SK-N-SH (cell line): Measurements from ENCODE around the gene GRAMD1B. TPM values are rescaled to one million over a fixed set of nuclear protein-coding genes. Genes with fewer than 3 reads are reported as not detected.

Source experiments
- CTCF ChIA-PET: fragments of 300-600, 350-600 bp; formaldehyde crosslinking; extraction: SDS; loops from one replicate; lab custom pipeline; 2021; lab: Yijun Ruan, JAX
- POLR2A ChIA-PET: fragments of 350-600 bp; sonication (Branson Sonifier 250); formaldehyde crosslinking; extraction: SDS; loops from one replicate; lab custom pipeline; 2020; ENCODE audit warnings: antibody characterized with exemption, inconsistent platforms; lab: Yijun Ruan, JAX
- DNase-seq: peaks from one replicate; pipeline ENCODE4 v3.0.0; 2012
- H2AFZ ChIP-seq: fragments of 200-600 bp; sonication (generic); 2 replicates; pipeline ENCODE4 v1.8.1; 2016; ENCODE audit warnings: antibody characterized with exemption, mild to moderate bottlenecking, low read depth
- H3F3A ChIP-seq: fragments of 200-600 bp; sonication (generic); replicated peaks from 2 replicates; pipeline ENCODE3; 2016; ENCODE audit warnings: antibody characterized with exemption, mild to moderate bottlenecking; ENCODE audit not compliant: insufficient read depth
- H3K27ac ChIP-seq, 2 experiments: fragments of 200-500 bp in 1 of 2; fragments of 200-600 bp in 1 of 2; sonication (Bioruptor generic) in 1 of 2; sonication (generic), shearing (Covaris generic) in 1 of 2; 2 replicates each; pipeline versions ENCODE4 v1.5.1 to v1.6.1; 2014 to 2016; ENCODE audit warnings: low read depth in 2 of 2, inconsistent platforms in 1 of 2, low read length in 1 of 2, mild to moderate bottlenecking in 1 of 2, mixed read lengths in 1 of 2
- H3K27me3 ChIP-seq: fragments of 200-600 bp; sonication (generic), shearing (Covaris generic); 2 replicates; pipeline ENCODE4 v1.6.1; 2016; ENCODE audit warnings: mixed run types; ENCODE audit not compliant: insufficient read depth
- H3K36me3 ChIP-seq, 2 experiments: fragments of 200-500 bp in 1 of 2; fragments of 200-600 bp in 1 of 2; sonication (Bioruptor generic) in 1 of 2; sonication (generic) in 1 of 2; replicated peaks in 1 of 2; 2 replicates each; pipeline versions ENCODE3 to v1.5.1; 2014 to 2016; ENCODE audit warnings: low read length in 1 of 2, mild to moderate bottlenecking in 1 of 2; ENCODE audit not compliant: insufficient read depth in 2 of 2, control insufficient read depth in 1 of 2
- H3K4me1 ChIP-seq, 2 experiments: fragments of 200-500 bp in 1 of 2; fragments of 200-600 bp in 1 of 2; sonication (Bioruptor generic) in 1 of 2; sonication (generic), shearing (Covaris generic) in 1 of 2; 2 replicates each; pipeline versions ENCODE4 v1.5.1 to v1.6.1; 2014 to 2016; ENCODE audit warnings: low read depth in 1 of 2, low read length in 1 of 2, mixed run types in 1 of 2; ENCODE audit not compliant: insufficient read depth in 2 of 2, control insufficient read depth in 1 of 2
- H3K4me2 ChIP-seq: fragments of 200-600 bp; sonication (generic), shearing (Covaris generic); 2 replicates; pipeline ENCODE4 v1.6.1; 2017; ENCODE audit warnings: mixed run types
- H3K4me3 ChIP-seq, 2 experiments: fragments of 200-500 bp in 1 of 2; fragments of 200-600 bp in 1 of 2; sonication (Bioruptor generic) in 1 of 2; sonication (generic), shearing (Covaris generic) in 1 of 2; 2 replicates each; pipeline versions ENCODE4 v1.5.1 to v1.8.1; 2014 to 2016; ENCODE audit warnings: low read depth in 2 of 2, inconsistent platforms in 1 of 2, low read length in 1 of 2, mild to moderate bottlenecking in 1 of 2, mixed read lengths in 1 of 2, moderate library complexity in 1 of 2
- H3K79me2 ChIP-seq: fragments of 200-600 bp; sonication (generic); 2 replicates; pipeline ENCODE4 v1.8.1; 2017; ENCODE audit warnings: mild to moderate bottlenecking; ENCODE audit not compliant: insufficient read depth
- H3K9ac ChIP-seq: fragments of 200-600 bp; sonication (generic); 2 replicates; pipeline ENCODE4 v1.6.1; 2017; ENCODE audit warnings: mixed run types
- H3K9me2 ChIP-seq: fragments of 200-600 bp; sonication (generic); 2 replicates; pipeline ENCODE4 v1.6.1; 2017; ENCODE audit warnings: mixed run types
- H3K9me3 ChIP-seq: fragments of 200-600 bp; sonication (generic); 2 replicates; pipeline ENCODE4 v1.6.1; 2017; ENCODE audit warnings: mixed run types, mild to moderate bottlenecking, moderate library complexity
- H4K20me1 ChIP-seq: fragments of 200-600 bp; sonication (generic); 2 replicates; pipeline ENCODE4 v1.6.1; 2017; ENCODE audit warnings: mild to moderate bottlenecking, mixed run types; ENCODE audit not compliant: insufficient read depth
- CHD2 ChIP-seq: fragments of 150-350 bp; IDR thresholded peaks from 2 replicates; pipeline ENCODE4 v1.6.1; 2018; ENCODE audit warnings: low read length; ENCODE audit not compliant: partially characterized antibody
- CTCF ChIP-seq: fragments of 200-600 bp; sonication (generic); IDR thresholded peaks from 2 replicates; pipeline ENCODE4 v1.6.1; 2017; ENCODE audit warnings: antibody characterized with exemption, mild to moderate bottlenecking, moderate library complexity
- EP300 ChIP-seq, 2 experiments: IDR thresholded peaks; 2 replicates each; pipeline versions ENCODE4 v1.4.0 to v1.6.1; 2012; ENCODE audit warnings: borderline replicate concordance in 1 of 2, low read depth in 1 of 2, low read length in 1 of 2
- EZH2phosphoT487 ChIP-seq: fragments of 200-600 bp; sonication (generic); IDR thresholded peaks from 2 replicates; pipeline ENCODE4 v1.6.1; 2017; ENCODE audit warnings: low read depth, mixed run types, mild to moderate bottlenecking, antibody characterized with exemption, moderate library complexity, borderline replicate concordance
- FOXJ3 ChIP-seq: sonication (generic); formaldehyde crosslinking; IDR thresholded peaks from 2 replicates; pipeline ENCODE4 v1.5.1; 2020; ENCODE audit warnings: mild to moderate bottlenecking, missing genetic modification reagents
- GABPA ChIP-seq: IDR thresholded peaks from 2 replicates; pipeline ENCODE4 v1.4.0; 2012; ENCODE audit warnings: low read depth, mild to moderate bottlenecking
- GATA2 ChIP-seq: sonication (generic); formaldehyde crosslinking; IDR thresholded peaks from 2 replicates; pipeline ENCODE4 v1.5.0; 2020; ENCODE audit warnings: mild to moderate bottlenecking, missing genetic modification reagents
- IRF3 ChIP-seq: fragments of 150-350 bp; IDR thresholded peaks from 2 replicates; pipeline ENCODE4 v1.6.1; 2016; ENCODE audit warnings: mild to moderate bottlenecking, low read depth, low read length
- MEF2A ChIP-seq: IDR thresholded peaks from 2 replicates; pipeline ENCODE4 v1.4.0; 2012; ENCODE audit warnings: low read depth, borderline replicate concordance
- MXI1 ChIP-seq: IDR thresholded peaks from 2 replicates; pipeline ENCODE4 v1.6.1; 2012; ENCODE audit warnings: mild to moderate bottlenecking, low read depth, low read length, improper control_type of control experiment
- PBX3 ChIP-seq: IDR thresholded peaks from 2 replicates; pipeline ENCODE4; 2012
- POLR2AphosphoS5 ChIP-seq: IDR thresholded peaks from 2 replicates; pipeline ENCODE4 v1.6.1; 2012; ENCODE audit warnings: low read depth, low read length
- RAD21 ChIP-seq: IDR thresholded peaks from 2 replicates; pipeline ENCODE4 v1.6.1; 2012; ENCODE audit warnings: mild to moderate bottlenecking, low read length
- RXRA ChIP-seq: IDR thresholded peaks from 2 replicates; pipeline ENCODE4 v1.4.0; 2012; ENCODE audit warnings: low read depth, mild to moderate bottlenecking, borderline replicate concordance
- SIN3A ChIP-seq: IDR thresholded peaks from 2 replicates; pipeline ENCODE4 v1.6.1; 2012; ENCODE audit warnings: low read depth, mild to moderate bottlenecking, low read length, moderate library complexity, borderline replicate concordance
- TAF1 ChIP-seq: IDR thresholded peaks from 2 replicates; pipeline ENCODE4 v1.6.1; 2012; ENCODE audit warnings: low read depth, mild to moderate bottlenecking, low read length, moderate library complexity, borderline replicate concordance
- TCF12 ChIP-seq: IDR thresholded peaks from 2 replicates; pipeline ENCODE4 v1.4.0; 2012
- USF1 ChIP-seq: IDR thresholded peaks from 2 replicates; pipeline ENCODE4 v1.4.0; 2012; ENCODE audit warnings: low read depth, borderline replicate concordance
- USF2 ChIP-seq: fragments of 150-350 bp; IDR thresholded peaks from 2 replicates; pipeline ENCODE4 v1.6.1; 2017; ENCODE audit warnings: antibody characterized with exemption, low read length, low read depth, borderline replicate concordance
- YY1 ChIP-seq: IDR thresholded peaks from 2 replicates; pipeline ENCODE4 v1.4.0; 2012; ENCODE audit warnings: low read depth, mild to moderate bottlenecking
- ZBTB33 ChIP-seq: IDR thresholded peaks from 2 replicates; pipeline ENCODE4 v1.4.0; 2012; ENCODE audit warnings: low read depth, borderline replicate concordance
- WGBS: methylation state at CpG from one replicate; pipeline ENCODE4 v1.1.6; 2017; ENCODE audit warnings: low lambda C conversion rate; 5-methylcytosine and 5-hydroxymethylcytosine counted together
- polyA plus RNA-seq, 3 experiments: library from polyadenylated mRNA; depleted of rRNA; stranded (reverse); fragments of >200 nt; gene quantifications; 2 replicates each; pipeline ENCODE4 v1.2.3, GENCODE V29; 2012

GRAMD1B gene
- polyA plus RNA-seq, 1 of the 3 experiments (the other 2 are of a cell fraction), result 14.5 TPM

GRCh38 chr11:123616505-123617198 lies 186.6 kb downstream of the GRAMD1B start (continued):
- TF ChIP-seq TAF1 (no peak), FOXJ3 (CRISPR knock-in tag) (no peak), YY1 (no peak), CTCF (no peak), POLR2AphosphoS5 (peak; percentile 66; the same call in 1 of the 2 replicates), GATA2 (CRISPR knock-in tag) (no peak), MEF2A (no peak), EP300 (IDR thresholded peaks at IDR 0.05; ENCODE audit: borderline replicate concordance in 1 of 2, low read depth in 1 of 2, low read length in 1 of 2) (peak in 1 of 2 experiments; percentile 43; a peak in 1 of 4 replicates), TCF12 (peak; percentile 96), ZBTB33 (no peak), RAD21 (no peak), EZH2phosphoT487 (no peak), USF2 (0 out of 2 replicates have a peak, but pooled peaks have one; percentile 25), CHD2 (peak; percentile 16)
- TF ChIP-seq, all 33 proteins: peak for 14

- no peaks in the 10 kb centered on the region for H3K9me2 ChIP-seq
- ChIA-PET CTCF (no interaction called here), POLR2A (no interaction called here)
- H3F3A ChIP-seq, result no peaks in the 10 kb centered on the region
- DNase-seq, result no peak
- no peak overlapping the region for H3K4me2 ChIP-seq
- 93% methylated on average over 9 of the region's 9 CpGs for WGBS
- no peaks in the 10 kb centered on the region for H4K20me1 ChIP-seq
- no peaks in the 10 kb centered on the region for H3K27me3 ChIP-seq
- H3K9ac ChIP-seq, result no peak overlapping the region
- no peaks in the 10 kb centered on the region for H3K4me1 ChIP-seq
- H3K79me2 ChIP-seq, result no peaks in the 10 kb centered on the region
- no peaks in the 10 kb centered on the region for H3K9me3 ChIP-seq
- no peak overlapping the region for H2AFZ ChIP-seq
- H3K27ac ChIP-seq, result no peak overlapping the region
- no peak overlapping the region for H3K4me3 ChIP-seq
- peaks cover 0 to 10% of the 10 kb centered on the region in 2 experiments for H3K36me3 ChIP-seq
- no peak for TF ChIP-seq SIN3A
- no peak for TF ChIP-seq EP300 (IDR thresholded peaks at IDR 0.05; ENCODE audit: borderline replicate concordance in 1 of 2, low read depth in 1 of 2, low read length in 1 of 2)
- no peak for TF ChIP-seq USF2
- no peak for TF ChIP-seq RXRA
- TF ChIP-seq POLR2AphosphoS5, result no peak
- TF ChIP-seq GATA2 (CRISPR knock-in tag), result no peak
- TF ChIP-seq USF1, result no peak
- no peak for TF ChIP-seq IRF3
- no peak for TF ChIP-seq MEF2A
- no peak for TF ChIP-seq GABPA
- TF ChIP-seq PBX3, result no peak
- TF ChIP-seq MXI1, result no peak
These were observed 192.5 kb downstream of the GRAMD1B start for GRCh38 chr11:123622576-123622975.
